HCEC 1CT (cell line): ENCODE data around the gene DYSF.

Experiments
- DNase-seq: peaks from one replicate; pipeline ENCODE4 v3.0.0-alpha.2; 2017

Gene DYSF

GRCh38 chr2:71555798-71556454, 102.6 kb downstream of the DYSF start:
- DNase-seq = no peak

- no peak for DNase-seq
Measured at GRCh38 chr2:71556692-71557250, 103.4 kb downstream of the DYSF start.

GRCh38 chr2:71557321-71557720, 104.0 kb downstream of the DYSF start:
- no peak for DNase-seq

- DNase-seq = no peak
Measured at GRCh38 chr2:71558300-71559051, 105.1 kb downstream of the DYSF start.

- DNase-seq = no peak
Measured at GRCh38 chr2:71559080-71559827, 105.9 kb downstream of the DYSF start.

GRCh38 chr2:71559828-71560637, 106.7 kb downstream of the DYSF start:
- no peak for DNase-seq

- no peak for DNase-seq
Measured at GRCh38 chr2:71560638-71561011, 107.3 kb downstream of the DYSF start.

- no peak for DNase-seq
Measured at GRCh38 chr2:71561441-71562267, 108.3 kb downstream of the DYSF start.

- no peak for DNase-seq
Measured at GRCh38 chr2:71562518-71562917, 109.2 kb downstream of the DYSF start.

- DNase-seq = no peak
Measured at GRCh38 chr2:71563872-71564271, 110.5 kb downstream of the DYSF start.

- no peak for DNase-seq
Measured at GRCh38 chr2:71564361-71564760, 111.0 kb downstream of the DYSF start.

GRCh38 chr2:71564790-71565189, 111.4 kb downstream of the DYSF start:
- no peak for DNase-seq

- no peak for DNase-seq
Measured at GRCh38 chr2:71566372-71566771, 113.0 kb downstream of the DYSF start.

- no peak for DNase-seq
Measured at GRCh38 chr2:71567625-71568024, 114.3 kb downstream of the DYSF start.

GRCh38 chr2:71568103-71568502, 114.7 kb downstream of the DYSF start:
- DNase-seq = no peak

- DNase-seq = no peak
Measured at GRCh38 chr2:71570511-71570910, 117.2 kb downstream of the DYSF start.

GRCh38 chr2:71570951-71571460, 117.6 kb downstream of the DYSF start:
- DNase-seq = no peak

- no peak for DNase-seq
Measured at GRCh38 chr2:71571945-71572344, 118.6 kb downstream of the DYSF start.

- DNase-seq = no peak
Measured at GRCh38 chr2:71575966-71576365, 122.6 kb downstream of the DYSF start.

GRCh38 chr2:71576541-71576940, 123.2 kb downstream of the DYSF start:
- DNase-seq = no peak

- DNase-seq = no peak
Measured at GRCh38 chr2:71577209-71577608, 123.8 kb downstream of the DYSF start.
